Gastroesophageal sphincter (tissue), 3 donors: Measurements from ENCODE around the gene CYB5R4.

Source experiments
- POLR2A ChIP-seq, 2 donors: fragments of 450-650 bp; IDR thresholded peaks; one replicate each; pipeline ENCODE4 v1.6.1; 2017; ENCODE audit warnings: antibody characterized with exemption in 2 of 2, mild to moderate bottlenecking in 2 of 2, moderate library complexity in 1 of 2
- POLR2AphosphoS5 ChIP-seq: sonication (generic); formaldehyde crosslinking; IDR thresholded peaks from one replicate; pipeline ENCODE4 v1.6.1; 2017; ENCODE audit warnings: antibody characterized with exemption
- TF ChIP-seq, protein P1 (sequence below), 4 experiments: fragments of 200-600 bp in 2 of 4; fragments of 450-650 bp in 2 of 4; sonication (generic) in 1 of 4; IDR thresholded peaks; one replicate each; pipeline ENCODE4 v1.5.1; 2017 to 2019; ENCODE audit warnings: antibody characterized with exemption in 4 of 4, mild to moderate bottlenecking in 2 of 4, moderate library complexity in 2 of 4

DNA sequence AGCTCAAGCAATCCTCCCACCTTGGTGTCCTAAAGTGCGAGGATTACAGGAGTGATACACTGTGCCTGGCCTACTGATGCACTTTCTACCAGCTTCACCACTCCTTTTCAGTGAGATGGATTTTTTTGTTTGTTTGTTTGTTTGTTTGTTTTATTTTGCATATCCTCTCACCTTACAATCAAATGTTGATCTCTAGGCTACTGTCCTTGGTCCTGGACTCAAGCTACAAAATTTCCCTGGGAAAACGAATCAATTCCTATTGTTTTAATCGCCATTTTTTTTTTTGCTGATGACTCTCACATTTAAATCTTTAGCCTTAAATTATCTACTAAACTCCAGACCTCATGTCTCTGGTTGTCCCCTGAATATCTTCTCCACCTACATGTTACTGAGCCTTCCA lies 9.9 kb upstream of the CYB5R4 start:
- no peak for TF ChIP-seq POLR2AphosphoS5
- no peak for TF ChIP-seq POLR2A (IDR thresholded peaks at IDR 0.05)
- TF ChIP-seq, protein P1, sequence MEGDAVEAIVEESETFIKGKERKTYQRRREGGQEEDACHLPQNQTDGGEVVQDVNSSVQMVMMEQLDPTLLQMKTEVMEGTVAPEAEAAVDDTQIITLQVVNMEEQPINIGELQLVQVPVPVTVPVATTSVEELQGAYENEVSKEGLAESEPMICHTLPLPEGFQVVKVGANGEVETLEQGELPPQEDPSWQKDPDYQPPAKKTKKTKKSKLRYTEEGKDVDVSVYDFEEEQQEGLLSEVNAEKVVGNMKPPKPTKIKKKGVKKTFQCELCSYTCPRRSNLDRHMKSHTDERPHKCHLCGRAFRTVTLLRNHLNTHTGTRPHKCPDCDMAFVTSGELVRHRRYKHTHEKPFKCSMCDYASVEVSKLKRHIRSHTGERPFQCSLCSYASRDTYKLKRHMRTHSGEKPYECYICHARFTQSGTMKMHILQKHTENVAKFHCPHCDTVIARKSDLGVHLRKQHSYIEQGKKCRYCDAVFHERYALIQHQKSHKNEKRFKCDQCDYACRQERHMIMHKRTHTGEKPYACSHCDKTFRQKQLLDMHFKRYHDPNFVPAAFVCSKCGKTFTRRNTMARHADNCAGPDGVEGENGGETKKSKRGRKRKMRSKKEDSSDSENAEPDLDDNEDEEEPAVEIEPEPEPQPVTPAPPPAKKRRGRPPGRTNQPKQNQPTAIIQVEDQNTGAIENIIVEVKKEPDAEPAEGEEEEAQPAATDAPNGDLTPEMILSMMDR (IDR thresholded peaks at IDR 0.05), result no peak
